ENCODE data around the gene HYDIN.

HYDIN gene

GRCh38 chr16:70809392-70810060 is 421.0 kb downstream of the HYDIN start (continued):
- TF ChIP-seq BACH2 (CRISPR knock-in tag; IDR thresholded peaks at IDR 0.05; ENCODE audit: borderline replicate concordance) (no peak), ISL1 (CRISPR knock-in tag; IDR thresholded peaks at IDR 0.05) (no peak), ZFP30 (CRISPR knock-in tag; IDR thresholded peaks at IDR 0.05) (no peak), ESRRG (CRISPR knock-in tag; IDR thresholded peaks at IDR 0.05) (no peak), TOX (CRISPR knock-in tag; IDR thresholded peaks at IDR 0.05; ENCODE audit: borderline replicate concordance) (no peak), ZNF8 (CRISPR knock-in tag; IDR thresholded peaks at IDR 0.05) (no peak), CREB5 (CRISPR knock-in tag; IDR thresholded peaks at IDR 0.05; ENCODE audit: low read depth) (no peak), ZFP3 (CRISPR knock-in tag; IDR thresholded peaks at IDR 0.05) (no peak), ZNF565 (CRISPR knock-in tag; conservative IDR thresholded peaks at IDR 0.05; ENCODE audit: low read depth) (no peak)

GRCh38 chr16:70808371-70808770 is 422.2 kb downstream of the HYDIN start:
- ATAC-seq = 0 out of 3 replicates have a peak, but pooled peaks have one; percentile 38
- TF ChIP-seq TCF4 (CRISPR knock-in tag; IDR thresholded peaks at IDR 0.05; ENCODE audit: borderline replicate concordance) = no peak
- no peak for TF ChIP-seq CREB5 (CRISPR knock-in tag; IDR thresholded peaks at IDR 0.05; ENCODE audit: low read depth)
- no peak for TF ChIP-seq OSR1 (CRISPR knock-in tag; IDR thresholded peaks at IDR 0.05)
- no peak for TF ChIP-seq TOX (CRISPR knock-in tag; IDR thresholded peaks at IDR 0.05; ENCODE audit: borderline replicate concordance)
- no peak for TF ChIP-seq CSDC2 (CRISPR knock-in tag; IDR thresholded peaks at IDR 0.05)
- no peak for TF ChIP-seq POU6F1 (CRISPR knock-in tag; IDR thresholded peaks at IDR 0.05; ENCODE audit: borderline replicate concordance, low read depth)

GRCh38 chr16:70805787-70806186 is 424.7 kb downstream of the HYDIN start:
- peak; percentile 12; the same call in 1 of the 3 replicates for ATAC-seq
- TF ChIP-seq PPARA (CRISPR knock-in tag; IDR thresholded peaks at IDR 0.05; ENCODE audit: borderline replicate concordance) (no peak), ISL1 (CRISPR knock-in tag; IDR thresholded peaks at IDR 0.05) (no peak), GLIS3 (CRISPR knock-in tag; IDR thresholded peaks at IDR 0.05) (no peak), RARB (CRISPR knock-in tag; IDR thresholded peaks at IDR 0.05) (no peak), ZFP30 (CRISPR knock-in tag; IDR thresholded peaks at IDR 0.05) (no peak), ZNF8 (CRISPR knock-in tag; IDR thresholded peaks at IDR 0.05) (no peak), ARNTL (CRISPR knock-in tag; IDR thresholded peaks at IDR 0.05; ENCODE audit: borderline replicate concordance, low read depth) (no peak), CSDC2 (CRISPR knock-in tag; IDR thresholded peaks at IDR 0.05) (no peak), ZFP3 (CRISPR knock-in tag; IDR thresholded peaks at IDR 0.05) (no peak), PATZ1 (CRISPR knock-in tag; IDR thresholded peaks at IDR 0.05; ENCODE audit: borderline replicate concordance) (no peak), CSRNP3 (CRISPR knock-in tag; IDR thresholded peaks at IDR 0.05) (no peak)

- ATAC-seq = no peak
- TF ChIP-seq ARNTL (CRISPR knock-in tag; IDR thresholded peaks at IDR 0.05; ENCODE audit: borderline replicate concordance, low read depth) (no peak), PPARA (CRISPR knock-in tag; IDR thresholded peaks at IDR 0.05; ENCODE audit: borderline replicate concordance) (no peak), PATZ1 (CRISPR knock-in tag; IDR thresholded peaks at IDR 0.05; ENCODE audit: borderline replicate concordance) (no peak), ISL1 (CRISPR knock-in tag; IDR thresholded peaks at IDR 0.05) (no peak), ZFP3 (CRISPR knock-in tag; IDR thresholded peaks at IDR 0.05) (no peak), SNAI2 (CRISPR knock-in tag; IDR thresholded peaks at IDR 0.05) (no peak), ZNF565 (CRISPR knock-in tag; conservative IDR thresholded peaks at IDR 0.05; ENCODE audit: low read depth) (no peak), ZNF8 (CRISPR knock-in tag; IDR thresholded peaks at IDR 0.05) (no peak), GLIS3 (CRISPR knock-in tag; IDR thresholded peaks at IDR 0.05) (no peak), ZNF70 (CRISPR knock-in tag; IDR thresholded peaks at IDR 0.05) (no peak), POU6F1 (CRISPR knock-in tag; IDR thresholded peaks at IDR 0.05; ENCODE audit: borderline replicate concordance, low read depth) (no peak), CREB5 (CRISPR knock-in tag; IDR thresholded peaks at IDR 0.05; ENCODE audit: low read depth) (no peak), ZC3H10 (CRISPR knock-in tag; IDR thresholded peaks at IDR 0.05) (no peak)
Observed at GRCh38 chr16:70805380-70805779, 425.1 kb downstream of the HYDIN start.

All from SK-N-SH treated with all-trans-retinoic acid at 6 μM for 48 hours (cell line).